ENCODE measurements around the gene VPS35.

GRCh38 chr16:46702030-46702429 is 13.1 kb upstream of the VPS35 start:
- no peak for TF ChIP-seq CEBPB (IDR thresholded peaks at IDR 0.05)
- TF ChIP-seq EP300 (IDR thresholded peaks at IDR 0.05; ENCODE audit: borderline replicate concordance) = no peak
- no peak for TF ChIP-seq NFIC (IDR thresholded peaks at IDR 0.05)
